Uterus (tissue), 2 donors: ENCODE data around the gene HILPDA.

Source experiments
- POLR2A ChIP-seq, 2 donors: fragments of 450-650 bp; IDR thresholded peaks; one replicate each; pipeline ENCODE4 v1.6.1; 2016; ENCODE audit warnings: antibody characterized with exemption in 2 of 2, mild to moderate bottlenecking in 1 of 2, moderate library complexity in 1 of 2
- TF ChIP-seq, protein P1 (sequence below), 4 experiments: fragments of 200-600 bp in 2 of 4; fragments of 450-650 bp in 2 of 4; sonication (generic) in 2 of 4; IDR thresholded peaks; one replicate each; pipeline ENCODE4 v1.5.1; 2016 to 2019; ENCODE audit warnings: antibody characterized with exemption in 4 of 4, mild to moderate bottlenecking in 2 of 4, moderate library complexity in 1 of 4

DNA sequence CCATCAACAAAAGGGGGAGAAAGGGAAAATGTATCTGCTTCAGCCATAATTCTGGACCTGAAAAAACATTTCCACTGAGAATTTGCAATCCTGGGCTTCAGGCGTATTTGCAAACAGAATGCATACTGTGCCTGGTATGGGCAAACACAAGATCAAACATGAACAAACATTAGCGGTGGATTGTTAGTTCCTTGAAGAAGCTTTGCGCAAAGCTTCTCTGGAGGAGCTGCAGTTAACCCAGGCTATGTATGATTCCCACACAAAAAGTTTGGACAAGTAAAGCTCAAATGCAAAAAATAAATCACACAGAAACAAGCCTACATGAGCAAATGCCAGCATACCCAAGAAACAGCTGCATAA is 20.4 kb upstream of the HILPDA start:
- TF ChIP-seq, protein P1, sequence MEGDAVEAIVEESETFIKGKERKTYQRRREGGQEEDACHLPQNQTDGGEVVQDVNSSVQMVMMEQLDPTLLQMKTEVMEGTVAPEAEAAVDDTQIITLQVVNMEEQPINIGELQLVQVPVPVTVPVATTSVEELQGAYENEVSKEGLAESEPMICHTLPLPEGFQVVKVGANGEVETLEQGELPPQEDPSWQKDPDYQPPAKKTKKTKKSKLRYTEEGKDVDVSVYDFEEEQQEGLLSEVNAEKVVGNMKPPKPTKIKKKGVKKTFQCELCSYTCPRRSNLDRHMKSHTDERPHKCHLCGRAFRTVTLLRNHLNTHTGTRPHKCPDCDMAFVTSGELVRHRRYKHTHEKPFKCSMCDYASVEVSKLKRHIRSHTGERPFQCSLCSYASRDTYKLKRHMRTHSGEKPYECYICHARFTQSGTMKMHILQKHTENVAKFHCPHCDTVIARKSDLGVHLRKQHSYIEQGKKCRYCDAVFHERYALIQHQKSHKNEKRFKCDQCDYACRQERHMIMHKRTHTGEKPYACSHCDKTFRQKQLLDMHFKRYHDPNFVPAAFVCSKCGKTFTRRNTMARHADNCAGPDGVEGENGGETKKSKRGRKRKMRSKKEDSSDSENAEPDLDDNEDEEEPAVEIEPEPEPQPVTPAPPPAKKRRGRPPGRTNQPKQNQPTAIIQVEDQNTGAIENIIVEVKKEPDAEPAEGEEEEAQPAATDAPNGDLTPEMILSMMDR (IDR thresholded peaks at IDR 0.05), result no peak
- TF ChIP-seq POLR2A (IDR thresholded peaks at IDR 0.05), result no peak
